ENCODE measurements around the gene FAM186B. TPM values are rescaled to one million over a fixed set of nuclear protein-coding genes. Genes with fewer than 3 reads are reported as not detected.

FAM186B gene
- 0.12 and 0.23 TPM in 2 replicates for total RNA-seq (ENCODE audit: low replicate concordance)

DNA sequence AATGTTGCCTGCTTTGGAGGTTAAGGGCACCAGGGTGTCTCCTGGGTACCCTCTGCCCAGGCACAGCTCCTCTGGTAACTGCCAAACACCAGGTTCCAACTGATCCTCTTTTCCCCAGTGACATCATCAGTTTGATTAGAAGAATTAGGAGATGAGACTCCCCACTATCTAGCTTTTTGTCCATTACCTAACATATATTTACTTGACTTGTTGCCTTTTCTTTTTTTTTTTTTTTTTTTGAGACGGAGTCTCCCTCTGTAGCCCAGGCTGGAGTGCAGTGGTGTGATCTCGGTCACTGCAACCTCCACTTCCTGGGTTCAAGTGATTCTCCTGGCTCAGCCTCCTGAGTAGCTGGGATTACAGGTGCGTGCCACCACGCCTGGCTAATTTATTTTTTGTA lies at the start of gene FAM186B:
TSS of gene FAM186B (minus strand) at position 101 of the 400 bp plus-strand sequence. CDS start 162 bp downstream, outside the sequence.

DNA sequence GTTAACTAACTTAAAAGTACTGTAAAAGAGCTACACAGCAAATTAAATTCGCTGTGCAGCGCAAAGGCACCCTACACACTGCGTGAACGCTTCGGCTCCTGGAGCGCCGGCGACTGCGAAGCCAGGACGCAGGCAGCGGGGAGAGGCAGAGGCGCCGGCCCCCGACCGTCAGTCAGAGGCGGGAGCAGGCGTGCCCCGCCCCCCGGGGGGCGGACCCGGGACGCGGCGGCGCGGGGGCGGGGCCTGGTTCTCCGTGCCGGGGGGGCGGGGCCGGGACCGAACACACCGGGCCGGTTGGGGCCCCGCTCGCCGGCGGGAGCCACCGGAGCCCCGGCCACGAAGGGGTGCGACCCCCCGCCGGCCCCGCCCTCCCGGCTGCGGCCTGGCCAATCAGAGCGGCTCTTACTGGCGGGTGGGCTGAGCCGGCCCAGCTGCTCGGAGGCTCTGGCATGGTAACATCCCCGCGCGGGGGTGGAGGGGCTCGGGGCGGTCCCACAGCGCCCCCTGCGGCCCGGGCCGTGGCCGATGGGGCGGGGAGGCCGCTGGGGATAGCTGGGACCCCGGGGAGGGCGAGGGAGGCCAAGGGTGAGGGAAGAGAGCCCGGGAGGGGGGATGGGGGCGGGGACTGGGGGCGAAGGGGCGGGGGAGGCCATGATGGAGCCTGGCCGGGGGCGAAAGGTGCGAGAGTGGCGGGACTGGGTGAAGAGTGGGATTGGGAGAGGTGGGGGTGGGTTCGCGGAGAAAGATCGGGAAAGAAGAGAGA lies 17.9 kb upstream of the FAM186B start, which contains the start of gene PRPF40B:
TSS of gene PRPF40B (plus strand) at position 420 of the 763 bp plus-strand sequence. CDS start at position 450, 30 bp downstream.

DNA sequence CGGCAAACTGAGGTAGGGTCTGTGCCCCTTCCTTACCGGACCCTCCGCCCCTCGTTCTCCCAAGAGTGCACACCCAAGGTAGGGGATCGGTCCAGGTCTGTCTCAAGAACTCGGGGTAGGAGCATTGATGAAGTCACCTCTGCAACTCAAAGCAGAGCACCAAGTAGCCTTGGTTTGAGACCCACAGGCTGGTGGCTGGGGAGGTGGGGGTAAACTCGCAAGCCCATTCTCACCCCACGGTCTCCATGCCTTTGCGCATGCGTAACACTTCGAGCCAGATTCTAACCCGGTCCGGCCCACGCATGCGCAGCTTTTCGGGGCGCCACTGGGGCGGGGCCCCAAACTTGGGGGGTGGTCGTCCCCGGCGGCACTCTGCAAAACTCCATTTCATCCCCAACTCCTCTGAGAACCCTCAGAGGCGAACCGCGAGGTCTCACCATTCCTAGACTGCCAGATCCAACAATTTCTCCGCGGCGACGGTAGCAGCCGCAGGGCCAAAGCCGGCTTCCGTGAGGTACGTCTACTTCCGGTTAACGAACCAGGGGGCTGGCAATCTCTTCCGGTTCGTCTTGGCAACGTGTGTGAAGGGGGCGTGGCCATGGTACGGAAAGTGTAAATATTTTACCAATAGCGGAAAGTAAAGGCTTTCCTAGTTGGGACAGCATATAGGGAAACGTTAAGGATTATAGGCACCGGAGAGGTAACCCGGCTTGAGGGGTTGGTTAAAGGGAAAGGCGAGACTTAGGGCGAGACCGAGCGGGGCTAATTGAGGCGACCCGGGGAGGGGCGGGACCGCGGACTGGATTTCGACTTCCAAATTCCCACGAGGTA lies 37.6 kb downstream of the FAM186B start, which contains the start of gene MCRS1:
TSS of gene MCRS1 (minus strand) at position 532 of the 831 bp plus-strand sequence. CDS start 1,411 bp downstream, outside the sequence.

GRCh38 chr12:49538510-49539403 lies 66.7 kb downstream of the FAM186B start, which contains the start of gene KCNH3:
KCNH3 (plus strand) TSS chr12:49539030; CDS start chr12:49539417, 387 bp downstream.

Other genes with a start within 250 kb of the FAM186B start
- gene SPATS2, start 238.2 kb downstream of the FAM186B start, total RNA-seq (ENCODE audit: low replicate concordance): 14.4 and 48.0 TPM in 2 replicates
- 0.23 and 0.30 TPM in 2 replicates for gene KCNH3, start 66.6 kb downstream of the FAM186B start, total RNA-seq (ENCODE audit: low replicate concordance)
- 53.7 and 56.0 TPM in 2 replicates for gene MCRS1, start 37.5 kb downstream of the FAM186B start, total RNA-seq (ENCODE audit: low replicate concordance)
- gene PRPF40B, start 17.9 kb upstream of the FAM186B start, total RNA-seq (ENCODE audit: low replicate concordance): 11.9 and 17.6 TPM in 2 replicates
- 17.2 and 46.4 TPM in 2 replicates for gene FMNL3, start 101.8 kb upstream of the FAM186B start, total RNA-seq (ENCODE audit: low replicate concordance)
- 238 and 243 TPM in 2 replicates for gene TMBIM6, start 135.9 kb upstream of the FAM186B start, total RNA-seq (ENCODE audit: low replicate concordance)
- 11.7 and 13.3 TPM in 2 replicates for gene NCKAP5L, start 222.8 kb upstream of the FAM186B start, total RNA-seq (ENCODE audit: low replicate concordance)
- gene BCDIN3D, start 237.5 kb upstream of the FAM186B start, total RNA-seq (ENCODE audit: low replicate concordance): 3.7 and 4.0 TPM in 2 replicates